Fibroblast of lung (primary cell): Measurements from ENCODE around the gene CD101. TPM values are rescaled to one million over a fixed set of nuclear protein-coding genes. Genes with fewer than 3 reads are reported as not detected.

Source experiments
- DNase-seq, 2 donors: peaks; one replicate each; pipeline versions ENCODE4 v3.0.0 to v3.0.0-alpha.2; 2010; ENCODE audit warnings: low read depth in 2 of 2
- H2AFZ ChIP-seq: 2 replicates; pipeline ENCODE4 v1.5.1; 2012; ENCODE audit warnings: low read length, control low read depth, inconsistent platforms
- H3K27ac ChIP-seq: 2 replicates; pipeline ENCODE4 v1.5.1; 2011; ENCODE audit warnings: low read length, control low read depth; ENCODE audit not compliant: insufficient read depth
- H3K27me3 ChIP-seq: 2 replicates; pipeline ENCODE4 v1.5.1; 2011; ENCODE audit warnings: mild to moderate bottlenecking, low read length; ENCODE audit not compliant: control insufficient read depth, insufficient read depth
- H3K36me3 ChIP-seq: 2 replicates; pipeline ENCODE4 v1.5.1; 2011; ENCODE audit warnings: low read length; ENCODE audit not compliant: control insufficient read depth, insufficient read depth
- H3K4me1 ChIP-seq: 2 replicates; pipeline ENCODE4 v1.5.1; 2011; ENCODE audit warnings: low read length; ENCODE audit not compliant: control insufficient read depth, insufficient read depth; ENCODE audit errors: extremely low read depth
- H3K4me2 ChIP-seq: 2 replicates; pipeline ENCODE4 v1.5.1; 2011; ENCODE audit warnings: low read length, control low read depth; ENCODE audit not compliant: insufficient read depth; ENCODE audit errors: extremely low read depth
- H3K4me3 ChIP-seq, 4 experiments: fragments of 200-600 bp in 1 of 4; sonication (generic) in 1 of 4; replicated peaks in 1 of 4; 2 replicates each; pipeline ENCODE4 v1.5.1; 2011 to 2016; ENCODE audit warnings: low read length in 4 of 4, low read depth in 3 of 4, mild to moderate bottlenecking in 3 of 4, control low read depth in 2 of 4, inconsistent platforms in 1 of 4, mixed read lengths in 1 of 4; ENCODE audit not compliant: insufficient read depth in 1 of 4; ENCODE audit errors: control extremely low read depth in 1 of 4
- H3K79me2 ChIP-seq: 2 replicates; pipeline ENCODE4 v1.5.1; 2012; ENCODE audit warnings: mild to moderate bottlenecking, low read length, inconsistent platforms; ENCODE audit not compliant: control insufficient read depth, insufficient read depth
- H3K9ac ChIP-seq: 2 replicates; pipeline ENCODE4 v1.5.1; 2011; ENCODE audit warnings: mild to moderate bottlenecking, low read length, control low read depth; ENCODE audit not compliant: insufficient read depth
- H3K9me3 ChIP-seq: 2 replicates; pipeline ENCODE4 v1.5.1; 2012; ENCODE audit warnings: low read depth, low read length; ENCODE audit not compliant: control insufficient read depth, insufficient read depth
- H4K20me1 ChIP-seq: 2 replicates; pipeline ENCODE4 v1.5.1; 2011; ENCODE audit warnings: low read length; ENCODE audit not compliant: control insufficient read depth, insufficient read depth; ENCODE audit errors: extremely low read depth
- EZH2 ChIP-seq: IDR thresholded peaks from 2 replicates; pipeline ENCODE4 v1.5.1; 2012; ENCODE audit warnings: low read length, control low read depth, mild to moderate bottlenecking; ENCODE audit errors: missing control alignments
- polyA plus RNA-seq, 2 donors: library from polyadenylated mRNA; depleted of rRNA in 1 of 2; stranded (reverse) in 1 of 2; unstranded in 1 of 2; fragments of >200 nt; gene quantifications; 2 replicates each; pipeline ENCODE4 v1.2.1, GENCODE V29; 2011 to 2012; ENCODE audit warnings: missing spikeins in 1 of 2
- total RNA-seq: library from RNA; depleted of rRNA; stranded (reverse); fragments of >200 nt; gene quantifications from 2 replicates; pipeline ENCODE4 v1.2.1, GENCODE V29; 2014
- TF ChIP-seq, protein P1 (sequence below), 2 donors: IDR thresholded peaks in 1 of 2; conservative IDR thresholded peaks in 1 of 2; 1 replicate in 1 of 2; 2 replicates in 1 of 2; pipeline ENCODE4 v1.5.1; 2011 to 2012; ENCODE audit warnings: low read length in 2 of 2, control low read depth in 1 of 2, inconsistent platforms in 1 of 2, low read depth in 1 of 2, mild to moderate bottlenecking in 1 of 2

Gene CD101
- total and polyA plus RNA-seq, 2 donors (not counting 1 experiment from before 2014, with no cell fraction given) = not detected

DNA sequence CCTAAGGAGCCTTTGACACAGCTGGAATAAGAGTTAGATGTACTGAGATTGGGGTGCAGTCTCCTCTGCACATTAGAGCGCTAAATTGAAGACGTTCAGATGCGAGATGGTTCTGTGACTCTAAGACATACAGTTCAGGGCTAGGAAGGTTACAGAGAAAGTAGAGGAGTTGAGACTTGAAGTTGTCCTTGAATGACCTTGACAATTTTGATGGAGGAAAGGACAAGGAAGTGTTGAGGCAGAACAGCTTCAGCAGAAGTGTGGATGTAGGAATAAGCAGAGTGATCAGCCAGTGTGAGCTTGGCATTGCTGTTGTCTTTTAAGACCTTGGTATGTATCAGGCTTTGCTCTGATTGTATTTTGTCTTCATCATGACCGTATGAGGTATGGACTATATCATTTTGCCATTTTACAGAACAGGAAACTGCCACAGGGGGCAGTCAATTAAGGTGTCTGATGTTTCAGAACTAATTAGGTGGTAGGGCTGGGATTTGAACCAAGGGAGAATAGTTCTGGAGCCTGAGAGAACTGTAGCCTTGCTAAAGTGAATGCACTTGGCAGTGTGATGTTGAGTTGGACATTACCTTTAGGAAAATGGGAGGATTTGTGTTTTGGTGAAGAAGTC lies 67.8 kb downstream of the CD101 start:
- Histone ChIP-seq H2AFZ (no peak overlapping the region), H4K20me1 (no peaks in the 10 kb centered on the region), H3K9me3 (no peaks in the 10 kb centered on the region), H3K79me2 (no peaks in the 10 kb centered on the region), H3K27ac (no peak overlapping the region), H3K4me2 (no peak overlapping the region), H3K36me3 (no peaks in the 10 kb centered on the region), H3K4me1 (no peaks in the 10 kb centered on the region), H3K4me3 (no peak overlapping the region), H3K27me3 (no peaks in the 10 kb centered on the region), H3K9ac (no peak overlapping the region)
- TF ChIP-seq EZH2 = no peak
- TF ChIP-seq, protein P1, sequence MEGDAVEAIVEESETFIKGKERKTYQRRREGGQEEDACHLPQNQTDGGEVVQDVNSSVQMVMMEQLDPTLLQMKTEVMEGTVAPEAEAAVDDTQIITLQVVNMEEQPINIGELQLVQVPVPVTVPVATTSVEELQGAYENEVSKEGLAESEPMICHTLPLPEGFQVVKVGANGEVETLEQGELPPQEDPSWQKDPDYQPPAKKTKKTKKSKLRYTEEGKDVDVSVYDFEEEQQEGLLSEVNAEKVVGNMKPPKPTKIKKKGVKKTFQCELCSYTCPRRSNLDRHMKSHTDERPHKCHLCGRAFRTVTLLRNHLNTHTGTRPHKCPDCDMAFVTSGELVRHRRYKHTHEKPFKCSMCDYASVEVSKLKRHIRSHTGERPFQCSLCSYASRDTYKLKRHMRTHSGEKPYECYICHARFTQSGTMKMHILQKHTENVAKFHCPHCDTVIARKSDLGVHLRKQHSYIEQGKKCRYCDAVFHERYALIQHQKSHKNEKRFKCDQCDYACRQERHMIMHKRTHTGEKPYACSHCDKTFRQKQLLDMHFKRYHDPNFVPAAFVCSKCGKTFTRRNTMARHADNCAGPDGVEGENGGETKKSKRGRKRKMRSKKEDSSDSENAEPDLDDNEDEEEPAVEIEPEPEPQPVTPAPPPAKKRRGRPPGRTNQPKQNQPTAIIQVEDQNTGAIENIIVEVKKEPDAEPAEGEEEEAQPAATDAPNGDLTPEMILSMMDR (conservative IDR thresholded peaks at IDR 0.05 in 1 of 2, IDR thresholded peaks at IDR 0.05 in 1 of 2; ENCODE audit: low read depth in 1 of 2, low read length in 2 of 2) = no peak
- no peak for DNase-seq

DNA sequence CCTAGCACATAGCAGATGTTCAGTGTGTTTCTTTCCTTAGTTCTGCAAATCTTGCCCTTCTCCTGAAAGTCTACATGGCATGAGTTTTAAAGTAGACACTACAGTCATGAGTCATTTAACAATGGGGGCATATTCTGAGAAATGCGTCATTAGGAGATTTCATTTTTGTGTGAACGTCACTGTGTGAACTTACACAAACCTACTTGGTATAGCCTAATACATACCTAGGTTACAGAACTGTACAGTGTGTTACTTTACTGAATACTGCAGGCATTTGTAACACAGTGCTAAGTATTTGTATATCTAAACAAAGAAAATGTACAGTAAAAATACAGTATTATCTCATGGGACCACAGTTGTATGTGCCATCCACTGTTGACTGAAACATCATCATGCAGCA lies 68.6 kb downstream of the CD101 start:
- no peak overlapping the region for H3K4me2 ChIP-seq
- TF ChIP-seq, protein P1 (conservative IDR thresholded peaks at IDR 0.05 in 1 of 2, IDR thresholded peaks at IDR 0.05 in 1 of 2; ENCODE audit: low read depth in 1 of 2, low read length in 2 of 2) = no peak
- no peak for TF ChIP-seq EZH2
- DNase-seq = peak; percentile 34 to 90
- no peaks in the 10 kb centered on the region for H3K79me2 ChIP-seq
- H3K27ac ChIP-seq = no peak overlapping the region
- H3K4me1 ChIP-seq = no peaks in the 10 kb centered on the region
- no peak overlapping the region for H3K4me3 ChIP-seq
- no peaks in the 10 kb centered on the region for H3K27me3 ChIP-seq
- H4K20me1 ChIP-seq = no peaks in the 10 kb centered on the region
- no peak overlapping the region for H3K9ac ChIP-seq
- H3K36me3 ChIP-seq = no peaks in the 10 kb centered on the region
- no peaks in the 10 kb centered on the region for H3K9me3 ChIP-seq
- no peak overlapping the region for H2AFZ ChIP-seq

DNA sequence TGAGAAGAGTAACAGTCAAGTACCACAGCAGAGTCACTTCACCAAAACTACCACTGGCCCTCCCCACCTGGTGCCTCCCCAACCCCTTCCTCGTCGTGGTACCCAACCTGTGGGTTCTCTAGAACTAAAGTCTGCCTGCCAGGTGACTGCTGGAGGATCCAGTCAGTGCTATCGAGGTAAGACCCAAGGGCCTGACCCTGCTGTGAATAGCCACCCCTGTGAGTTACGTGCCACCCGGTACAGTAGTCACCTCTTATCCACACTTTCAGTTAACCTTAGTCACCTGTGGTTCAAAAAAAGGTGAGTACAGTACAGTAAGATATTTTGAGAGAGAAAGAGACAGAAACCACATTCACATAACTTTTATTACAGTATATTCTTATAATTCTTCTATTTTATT lies 75.1 kb downstream of the CD101 start:
- Histone ChIP-seq H3K27ac (no peak overlapping the region), H3K9me3 (no peaks in the 10 kb centered on the region), H3K36me3 (peaks cover 5% of the 10 kb centered on the region), H4K20me1 (no peaks in the 10 kb centered on the region), H3K4me2 (no peak overlapping the region), H3K4me3 (no peak overlapping the region), H3K79me2 (no peaks in the 10 kb centered on the region), H3K4me1 (peaks cover 10% of the 10 kb centered on the region), H3K9ac (no peak overlapping the region), H3K27me3 (no peaks in the 10 kb centered on the region), H2AFZ (no peak overlapping the region)
- TF ChIP-seq, protein P1 (conservative IDR thresholded peaks at IDR 0.05 in 1 of 2, IDR thresholded peaks at IDR 0.05 in 1 of 2; ENCODE audit: low read depth in 1 of 2, low read length in 2 of 2) = no peak
- no peak for TF ChIP-seq EZH2
- no peak for DNase-seq
